HG03469 (cell line): ENCODE results near the gene FGFRL1.
"Not testable (repeated sequence)": the region's sequence is repeated elsewhere in the genome, so short reads cannot be mapped to it uniquely, and the experiment has no call there.

Experiments
- ATAC-seq: cut with Tn5 transposase; IDR thresholded peaks from one replicate; pipeline ENCODE4 v1.9.1; 2021; ENCODE audit warnings: mild to moderate bottlenecking, moderate library complexity, moderate number of reproducible peaks; ENCODE audit not compliant: unreplicated experiment

Gene FGFRL1

DNA sequence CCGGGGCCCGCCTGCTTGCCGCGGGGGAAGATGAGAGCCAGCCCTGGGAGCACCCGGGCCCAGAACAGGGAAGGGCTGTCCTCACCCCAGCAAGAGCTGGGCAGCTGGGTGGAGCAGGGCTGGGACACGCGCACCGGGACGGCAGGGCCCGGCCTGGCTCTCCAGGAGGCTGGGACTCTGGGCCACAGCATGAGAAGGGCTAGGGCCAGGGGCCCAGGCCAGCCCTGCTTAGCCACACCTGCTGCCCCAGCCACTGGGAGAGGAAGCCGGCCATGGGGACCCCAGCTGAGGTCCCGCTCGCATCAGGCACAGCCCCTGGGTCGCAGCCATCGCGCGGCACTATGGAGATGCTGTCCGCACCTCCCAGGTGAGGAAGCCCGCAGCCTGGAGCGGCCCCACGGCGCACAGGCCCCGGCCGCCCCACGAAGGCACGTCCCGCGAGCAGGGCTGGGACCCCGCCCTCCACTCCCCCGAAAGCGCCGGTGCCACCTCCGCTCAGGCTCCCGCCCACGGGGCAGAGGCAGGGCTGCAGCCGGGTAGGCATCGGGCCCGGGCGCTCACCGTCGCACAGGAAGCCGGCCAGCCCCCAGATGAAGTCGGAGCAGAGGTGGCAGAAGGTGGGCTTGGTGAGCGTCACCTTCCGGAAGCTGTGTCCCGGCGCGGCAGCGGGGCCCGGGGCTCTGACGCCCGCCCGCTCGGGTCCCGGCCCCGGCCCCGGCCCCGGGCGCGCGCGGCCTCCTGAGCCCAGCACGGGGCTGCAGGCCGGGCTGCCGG is 38.6 kb upstream of the FGFRL1 start:
- no peak for ATAC-seq

DNA sequence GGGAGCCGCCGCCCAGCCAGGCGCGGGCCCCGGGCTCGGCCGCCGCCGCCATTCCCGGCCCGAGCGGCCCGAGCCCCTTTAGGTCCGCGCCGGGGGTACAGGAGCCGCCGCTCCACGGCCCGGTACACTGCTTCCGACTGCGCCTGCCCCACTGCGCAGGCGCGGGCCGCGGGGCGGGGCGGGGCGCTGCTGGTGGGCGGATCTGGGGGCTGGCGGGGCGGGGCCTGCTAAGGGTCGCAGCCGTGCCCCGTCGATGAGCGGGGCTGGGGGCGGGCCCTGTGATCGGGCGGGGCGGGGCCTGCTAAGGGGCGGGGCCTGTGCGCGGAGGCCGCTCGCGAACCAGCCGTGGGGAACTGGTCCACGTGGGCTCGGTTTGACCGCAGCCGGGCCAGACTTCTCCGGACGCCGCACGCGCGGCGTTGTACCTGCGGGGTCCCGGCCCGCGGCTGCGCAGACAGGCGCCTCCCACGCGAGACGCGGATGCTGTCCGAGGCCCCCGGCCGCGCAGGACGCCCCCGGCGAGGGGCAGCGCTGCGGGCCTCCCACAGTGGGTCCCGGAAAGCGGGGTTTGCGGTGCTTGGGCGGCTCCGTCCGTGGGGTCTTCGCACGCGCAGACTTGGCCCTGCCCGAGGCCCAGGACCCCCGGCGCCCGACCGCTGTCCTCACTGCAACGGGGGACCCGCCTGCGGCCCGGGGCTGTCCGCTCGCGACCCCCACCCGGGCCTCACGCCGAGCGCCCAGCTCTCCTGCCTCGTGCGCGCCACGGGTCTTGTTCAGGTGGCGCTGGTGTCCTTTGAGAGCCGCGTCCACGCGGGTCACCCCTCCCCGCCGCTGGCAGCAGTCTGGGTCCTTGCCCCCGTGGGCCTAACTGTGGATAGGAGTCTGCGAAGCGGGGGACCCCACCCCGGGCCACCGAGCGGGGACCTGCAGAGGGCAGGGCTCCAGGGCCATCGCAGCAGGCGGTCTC is 37.7 kb upstream of the FGFRL1 start, which contains the start of gene DGKQ:
Gene DGKQ, minus strand, starts transcription at position 139 of the 967 bp plus-strand sequence. Its CDS starts 87 bp downstream, at position 52.
- no peak for ATAC-seq

DNA sequence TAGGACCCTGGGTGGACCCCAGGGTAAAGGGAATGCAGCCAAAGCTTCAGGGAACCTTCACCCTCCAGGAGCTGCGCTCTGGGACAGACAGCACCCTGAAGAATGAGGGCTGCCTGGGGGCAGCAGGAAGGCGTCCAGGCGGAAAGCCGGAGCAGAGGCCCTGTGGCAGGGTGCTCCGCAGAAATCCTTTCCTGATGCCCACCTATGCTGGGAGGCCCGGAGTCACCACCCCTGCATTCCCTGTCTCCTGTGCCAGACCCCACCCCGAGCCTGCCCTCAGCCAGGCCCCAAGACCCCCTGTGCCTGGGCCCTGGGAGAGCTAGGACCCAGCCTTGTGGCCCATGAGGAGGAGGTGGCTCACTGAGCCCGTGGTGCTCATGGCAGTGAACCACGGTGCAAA is 36.8 kb upstream of the FGFRL1 start:
- ATAC-seq: no peak

DNA sequence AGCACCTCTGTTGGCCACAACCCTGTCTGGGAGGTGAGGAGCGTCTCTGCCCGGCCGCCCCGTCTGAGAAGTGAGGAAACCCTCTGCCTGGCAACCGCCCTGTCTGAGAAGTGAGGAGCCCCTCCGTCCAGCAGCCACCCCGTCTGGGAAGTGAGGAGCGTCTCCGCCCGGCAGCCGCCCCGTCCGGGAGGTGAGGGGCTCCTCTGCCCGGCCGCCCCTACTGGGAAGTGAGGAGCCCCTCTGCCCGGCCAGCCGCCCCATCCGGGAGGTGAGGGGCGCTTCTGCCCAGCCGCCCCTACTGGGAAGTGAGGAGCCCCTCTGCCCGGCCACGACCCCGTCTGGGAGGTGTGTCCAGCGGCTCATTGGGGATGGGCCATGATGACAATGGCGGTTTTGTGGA is 35.4 kb upstream of the FGFRL1 start:
- not testable (repeated sequence) for ATAC-seq

DNA sequence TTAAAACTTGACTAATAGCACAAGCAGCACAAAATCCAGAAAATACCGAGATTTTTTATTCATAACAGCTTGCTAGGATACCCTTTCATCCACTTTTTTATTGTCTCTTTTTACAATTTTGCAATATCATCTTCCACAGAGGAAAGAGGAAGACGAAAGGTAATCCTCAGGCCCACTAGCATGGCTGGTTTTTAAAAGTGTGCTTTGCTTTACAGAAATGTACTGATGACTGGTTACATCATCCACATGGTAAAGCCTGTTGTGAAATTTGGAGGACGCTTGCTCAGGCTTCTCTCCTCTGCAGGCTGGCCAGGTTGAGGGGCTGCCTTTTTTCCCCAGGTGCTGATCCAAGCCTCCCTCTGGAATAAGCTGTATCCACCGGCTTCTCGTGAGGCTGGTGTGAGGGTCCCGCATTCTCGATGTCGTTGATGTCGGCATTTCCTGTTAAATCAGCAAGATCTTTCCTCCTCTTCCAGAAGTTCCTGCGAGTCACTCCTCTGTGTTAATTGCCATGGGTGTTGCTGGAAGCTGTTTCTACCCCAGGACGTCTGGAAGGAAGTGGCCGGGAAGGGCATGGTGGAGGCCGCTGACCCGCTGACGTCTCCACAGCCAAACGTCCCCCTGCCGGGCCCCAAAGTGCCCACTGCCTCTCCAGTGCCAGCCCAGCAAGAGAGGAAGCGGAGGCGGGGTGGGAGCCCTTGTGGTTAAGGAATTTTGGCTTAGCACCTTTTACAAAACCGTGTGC is 32.3 kb upstream of the FGFRL1 start:
- ATAC-seq: no peak

DNA sequence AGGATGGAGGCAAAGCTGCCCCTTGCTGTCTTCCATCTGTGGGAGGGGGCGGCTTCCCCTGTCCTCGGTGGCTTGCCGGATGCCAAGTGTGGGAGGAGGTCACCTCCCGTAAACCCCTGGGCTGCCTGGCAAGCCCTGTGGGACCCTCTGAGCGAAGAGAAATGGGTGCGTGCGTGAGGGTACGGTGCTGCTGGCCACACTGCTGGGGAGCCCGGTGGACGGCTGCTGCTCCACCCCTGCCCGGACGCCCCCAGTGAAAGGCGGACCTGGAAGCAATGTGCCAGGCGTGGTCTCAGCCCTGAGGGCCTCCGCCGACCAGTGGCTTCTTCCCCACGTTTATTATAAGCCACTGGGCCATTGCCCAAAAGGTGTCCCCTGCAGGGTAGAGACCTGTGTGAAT is 29.1 kb upstream of the FGFRL1 start:
- ATAC-seq: no peak

DNA sequence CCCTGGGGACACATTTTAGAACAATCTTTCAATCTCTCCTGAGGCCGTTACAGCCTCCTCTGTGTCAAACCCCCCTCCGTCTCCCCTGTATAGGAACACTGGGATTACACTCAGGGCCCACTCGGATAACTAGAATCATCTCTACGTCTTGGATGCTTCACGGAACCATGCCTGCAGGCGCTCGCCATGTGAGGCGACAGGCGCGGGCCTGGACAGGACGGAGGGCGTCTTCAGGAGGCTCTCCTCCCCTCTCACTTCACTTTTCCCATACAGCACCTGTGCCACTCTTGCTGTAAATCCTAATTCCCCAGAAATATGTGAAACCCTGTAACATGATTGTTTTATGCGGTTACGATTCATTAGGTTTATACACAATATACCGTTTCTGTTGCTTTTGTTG is 28.6 kb upstream of the FGFRL1 start:
- no peak for ATAC-seq

DNA sequence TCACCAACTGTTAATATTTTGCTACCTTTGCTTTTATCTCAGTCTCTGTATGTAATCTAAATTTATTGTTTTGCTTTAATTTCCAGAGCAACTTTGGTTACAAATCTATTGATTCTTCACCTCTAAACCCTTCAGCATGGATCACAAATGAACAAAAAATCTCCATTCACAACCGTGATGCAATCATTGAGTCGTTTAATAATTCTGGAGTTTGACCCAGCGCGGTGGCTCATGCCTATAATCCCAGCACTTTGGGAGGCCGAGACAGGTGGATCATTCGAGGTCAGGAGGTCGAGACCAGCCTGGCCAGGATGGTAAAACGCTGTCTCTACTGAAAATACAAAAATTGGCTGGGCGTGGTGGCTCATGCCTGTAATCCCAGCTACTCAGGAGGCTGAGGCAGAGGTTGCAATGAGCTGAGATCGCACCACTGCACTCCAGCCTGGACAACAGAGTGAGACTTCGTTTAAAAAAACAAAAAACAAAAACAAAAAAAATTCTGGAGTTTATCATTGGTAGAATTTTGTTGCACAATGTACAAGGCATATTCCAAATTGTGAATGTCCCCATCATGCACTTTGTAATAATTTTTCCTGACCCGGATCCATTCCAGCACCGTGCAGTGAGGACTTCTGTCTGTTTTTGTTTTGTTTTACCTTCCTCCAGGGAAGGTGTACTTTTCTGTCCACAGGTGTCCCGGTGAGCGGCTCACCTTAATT is 26.9 kb upstream of the FGFRL1 start:
- ATAC-seq: no peak

DNA sequence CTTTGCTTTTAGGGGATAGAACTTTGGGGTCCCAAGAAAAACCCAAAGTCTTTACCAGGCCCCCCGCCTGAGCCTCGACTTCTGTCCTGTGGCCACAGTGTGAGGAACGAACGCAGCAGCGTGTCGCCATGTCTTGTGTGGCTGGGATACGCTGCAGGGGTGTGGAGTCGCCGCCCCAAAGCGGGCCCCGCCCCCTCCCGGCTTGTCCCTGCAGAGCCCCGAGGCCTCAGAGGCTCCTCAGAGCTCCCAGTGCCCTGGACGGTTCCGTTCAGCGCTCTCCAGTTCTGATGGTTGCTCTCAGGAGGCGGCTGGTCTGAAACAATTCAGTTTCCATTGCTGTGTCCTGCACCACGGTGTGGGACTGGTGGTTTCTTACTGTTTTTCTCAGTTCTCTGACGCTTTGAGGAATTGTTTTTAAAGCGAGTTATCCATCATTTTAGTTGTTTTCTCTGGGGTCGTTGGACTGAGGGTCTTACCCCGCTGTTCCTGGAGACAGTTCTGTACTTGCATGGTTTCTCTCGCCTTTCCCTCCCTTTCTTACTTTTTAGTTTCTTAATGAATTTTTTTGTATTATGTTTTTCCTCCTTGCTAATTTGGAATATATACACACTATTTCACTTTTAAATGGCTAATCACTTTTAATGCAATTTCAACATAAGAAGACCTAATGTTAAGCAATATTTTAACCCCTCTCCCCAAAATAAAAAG is 26.1 kb upstream of the FGFRL1 start:
- no peak for ATAC-seq

DNA sequence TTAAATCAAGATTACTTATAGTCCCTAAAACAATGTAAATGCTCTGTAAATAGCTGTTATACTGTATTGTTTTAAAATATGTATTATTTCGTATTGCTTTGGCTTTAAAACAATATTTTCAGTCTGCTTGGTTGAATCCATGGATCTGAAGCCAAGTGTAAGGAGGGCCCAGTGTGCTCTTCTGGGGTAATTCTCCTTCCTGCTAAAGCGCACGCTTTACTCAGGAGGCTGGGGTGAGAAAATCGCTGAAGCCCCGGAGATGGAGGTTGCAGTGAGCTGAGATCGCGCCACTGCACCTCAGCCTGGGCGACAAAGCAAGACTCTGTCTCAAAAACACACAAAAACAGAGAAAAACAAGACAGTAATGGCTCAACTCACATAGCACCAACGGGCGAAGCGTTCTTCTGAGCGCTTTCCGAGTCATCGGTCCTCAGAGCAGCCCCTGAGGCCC is 25.0 kb upstream of the FGFRL1 start:
- no peak for ATAC-seq

DNA sequence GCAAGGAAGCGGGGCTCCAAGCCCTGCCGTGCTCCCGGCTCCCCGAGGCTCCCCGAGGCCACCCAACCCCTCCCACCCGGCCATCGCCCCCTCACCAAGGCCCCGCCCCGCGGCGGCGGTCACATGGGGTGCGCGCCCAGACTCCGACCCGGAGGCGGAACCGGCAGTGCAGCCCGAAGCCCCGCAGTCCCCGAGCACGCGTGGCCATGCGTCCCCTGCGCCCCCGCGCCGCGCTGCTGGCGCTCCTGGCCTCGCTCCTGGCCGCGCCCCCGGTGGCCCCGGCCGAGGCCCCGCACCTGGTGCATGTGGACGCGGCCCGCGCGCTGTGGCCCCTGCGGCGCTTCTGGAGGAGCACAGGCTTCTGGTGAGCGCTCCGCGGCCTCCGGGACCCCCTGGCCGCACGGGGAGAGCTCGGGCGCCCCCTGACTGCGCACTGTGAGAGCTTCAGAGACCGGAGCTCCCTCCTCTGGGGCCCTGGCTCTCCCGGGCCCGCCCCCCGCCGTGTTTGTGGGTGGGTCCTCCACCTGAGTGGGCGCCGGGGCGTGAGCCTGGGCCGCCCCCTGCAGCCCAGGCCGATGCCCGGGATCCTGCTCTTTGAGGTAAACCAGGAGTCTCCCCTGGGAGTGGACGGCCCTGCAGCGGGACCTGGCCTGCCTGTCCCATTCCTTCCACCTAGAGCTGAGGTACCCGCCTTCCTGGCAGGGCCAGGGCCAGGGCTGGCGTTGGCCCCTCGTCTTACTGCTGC is 24.4 kb upstream of the FGFRL1 start, which contains the start of gene IDUA:
Gene IDUA, plus strand, starts transcription at position 166 of the 745 bp plus-strand sequence. Its CDS starts 41 bp downstream, at position 207.
- peak; percentile 55 for ATAC-seq

DNA sequence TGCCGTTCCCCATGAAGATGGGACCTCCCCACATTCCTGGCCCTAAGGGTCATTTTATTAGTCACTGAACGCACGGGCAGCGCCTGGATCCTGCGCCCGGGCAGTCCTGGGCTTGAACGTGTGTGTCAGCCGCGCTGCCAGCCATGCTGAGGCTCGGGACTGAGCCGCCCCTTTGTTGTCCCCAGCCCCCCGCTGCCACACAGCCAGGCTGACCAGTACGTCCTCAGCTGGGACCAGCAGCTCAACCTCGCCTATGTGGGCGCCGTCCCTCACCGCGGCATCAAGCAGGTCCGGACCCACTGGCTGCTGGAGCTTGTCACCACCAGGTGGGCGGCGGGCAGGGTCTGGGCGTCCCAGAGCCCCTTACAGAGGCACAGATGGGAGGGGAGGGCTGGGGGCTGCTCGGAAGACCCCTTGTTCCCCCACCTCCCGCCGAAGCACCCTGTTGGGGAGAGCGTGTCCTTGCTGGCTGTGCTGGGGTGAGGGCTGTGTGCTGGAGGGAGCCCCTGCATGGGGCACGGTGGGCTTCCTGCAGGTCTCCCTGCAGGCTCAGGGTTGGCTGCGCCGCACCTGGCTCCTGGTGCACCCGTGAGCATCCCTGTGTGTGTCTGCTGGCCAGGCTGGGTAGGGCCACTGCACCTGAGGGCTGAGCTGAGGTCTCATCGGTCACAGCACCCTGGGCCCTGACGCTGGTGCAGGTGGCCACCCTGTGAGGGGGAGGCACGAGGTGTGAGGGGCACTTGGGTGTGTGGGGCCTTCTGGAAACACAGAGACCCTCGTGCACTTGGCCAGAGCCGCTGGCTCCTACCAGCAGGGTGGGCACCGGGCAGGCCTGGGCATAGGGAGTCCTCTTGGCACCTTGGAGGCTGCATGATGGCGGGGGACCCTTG is 23.6 kb upstream of the FGFRL1 start:
- no peak for ATAC-seq

DNA sequence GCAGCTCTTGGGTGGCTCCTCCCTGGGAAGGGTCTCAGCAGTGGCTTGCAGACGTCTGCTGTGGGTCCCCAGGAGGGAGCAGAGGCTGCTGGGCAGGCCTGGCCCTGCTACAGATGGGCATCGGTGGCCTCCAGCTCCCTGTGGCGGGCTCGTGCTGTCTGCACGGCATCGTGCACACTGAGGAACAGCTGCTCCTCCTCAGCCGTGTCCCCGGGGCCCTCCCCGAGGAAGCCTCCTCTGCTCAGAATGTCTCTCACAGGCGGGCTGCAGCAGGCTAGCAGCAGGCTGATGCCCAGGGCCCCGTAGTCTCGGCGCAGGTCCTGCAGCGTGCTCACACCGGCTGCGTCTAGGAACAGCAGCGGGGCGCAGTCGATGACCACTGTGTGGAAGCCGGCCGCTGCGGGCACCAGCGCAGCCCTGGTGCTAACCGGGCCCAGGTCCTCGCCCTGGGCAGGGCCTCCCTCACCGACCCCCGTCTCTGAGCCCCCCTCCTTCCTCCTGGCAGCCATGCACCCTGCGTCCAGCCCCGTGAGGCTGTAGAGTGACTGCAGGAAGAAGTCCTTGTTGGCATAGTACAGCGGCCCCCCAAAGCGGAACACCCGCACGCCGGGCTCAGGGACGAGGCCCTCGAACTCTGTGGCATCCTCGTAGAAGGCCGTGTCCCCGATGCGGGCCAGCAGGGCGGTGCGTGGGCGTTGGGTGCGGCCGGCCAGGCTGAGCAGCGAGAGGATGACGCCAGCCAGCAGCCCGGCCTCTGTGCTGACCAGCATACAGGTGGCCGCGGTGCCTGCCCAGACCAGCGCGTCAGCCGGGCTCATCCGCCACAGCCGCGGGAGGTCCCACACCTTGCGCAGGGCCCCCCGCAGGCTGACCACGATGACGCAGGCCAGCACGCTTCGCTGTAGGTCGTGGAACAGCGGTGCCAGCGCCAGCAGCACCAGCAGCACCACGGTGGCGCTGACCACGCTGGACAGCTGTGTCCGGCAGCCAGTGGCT is 22.4 kb upstream of the FGFRL1 start:
- ATAC-seq: no peak

DNA sequence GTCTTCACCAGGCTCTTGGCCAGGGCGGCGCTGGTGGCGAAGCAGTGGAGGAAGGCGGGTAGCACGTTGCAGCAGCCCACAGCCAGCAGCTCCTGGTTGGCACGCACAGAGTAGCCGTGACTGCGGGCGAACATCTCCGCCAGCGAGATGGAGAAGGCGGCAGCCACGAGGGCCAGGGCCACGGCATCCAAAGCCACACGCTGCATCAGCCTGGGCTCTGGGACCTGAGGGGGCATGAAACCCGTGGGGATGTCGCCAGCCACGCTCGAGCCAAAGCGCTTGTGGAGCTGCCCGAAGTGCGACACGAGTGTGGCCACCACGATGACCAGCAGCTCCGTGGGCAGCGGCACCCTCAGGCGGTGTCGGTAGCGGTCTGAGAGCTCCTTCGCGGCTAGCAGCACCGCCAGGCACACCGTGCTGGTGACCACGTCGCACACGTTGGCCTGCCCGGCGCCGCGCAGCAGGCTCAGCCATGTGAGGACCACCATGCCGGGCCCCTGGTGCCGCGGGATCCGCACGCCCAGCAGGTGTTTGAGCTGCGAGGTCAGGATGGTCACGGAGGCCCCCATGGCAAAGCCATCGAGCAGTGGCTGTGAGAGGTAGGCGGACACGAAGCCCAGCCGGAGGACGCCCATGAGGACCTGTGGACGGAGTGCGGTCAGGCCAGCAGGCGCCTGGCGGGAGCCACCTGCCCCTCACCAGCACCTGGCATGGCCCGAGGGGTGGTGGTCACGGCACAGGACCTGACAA is 21.5 kb upstream of the FGFRL1 start:
- ATAC-seq: no peak

DNA sequence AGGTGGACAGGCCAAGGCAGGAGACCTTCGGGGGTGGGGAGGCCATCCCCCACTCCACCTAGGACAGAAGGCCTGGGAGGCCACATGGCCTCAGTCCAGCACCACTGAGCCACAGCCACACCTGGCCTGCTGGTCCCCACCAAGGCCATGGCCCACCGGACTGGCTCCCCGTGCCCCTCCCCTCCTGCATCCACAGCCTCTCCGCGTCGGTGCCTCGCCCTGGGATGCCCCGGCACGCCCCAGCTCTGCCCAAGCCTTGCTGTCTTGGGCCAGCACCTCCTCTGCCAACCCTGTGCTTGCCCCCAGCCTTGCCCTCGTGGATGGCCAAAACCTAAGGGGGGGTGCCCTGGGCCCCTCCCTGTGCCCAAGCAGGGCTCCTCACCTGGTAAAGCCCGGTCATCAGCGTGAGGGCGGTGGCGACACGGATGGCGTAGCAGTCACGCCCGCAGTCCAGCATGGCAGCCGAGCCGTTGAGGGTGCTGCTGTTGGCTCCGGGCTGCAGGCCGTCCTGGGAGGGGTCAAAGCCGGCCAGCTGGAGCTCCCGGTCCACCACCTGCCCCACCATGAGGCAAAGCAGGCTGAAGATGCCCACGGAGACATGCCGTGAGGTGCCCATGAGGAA is 20.6 kb upstream of the FGFRL1 start:
- no peak for ATAC-seq
